AG09319 (cell line): ENCODE results near the gene SPATA32.

Experiments
- DNase-seq: peaks from one replicate; pipeline ENCODE4 v3.0.0-alpha.2; 2010; ENCODE audit warnings: low read depth; ENCODE audit errors: extremely low read depth
- CTCF ChIP-seq: IDR thresholded peaks from 2 replicates; pipeline ENCODE4 v1.5.1; 2011; ENCODE audit warnings: low read depth, mild to moderate bottlenecking, inconsistent platforms, low read length, moderate library complexity

The SPATA32 gene

GRCh38 chr17:45293413-45294211, 31.7 kb upstream of the SPATA32 start:
- TF ChIP-seq CTCF = peak; percentile 35
- peak; percentile 70 for DNase-seq

DNA sequence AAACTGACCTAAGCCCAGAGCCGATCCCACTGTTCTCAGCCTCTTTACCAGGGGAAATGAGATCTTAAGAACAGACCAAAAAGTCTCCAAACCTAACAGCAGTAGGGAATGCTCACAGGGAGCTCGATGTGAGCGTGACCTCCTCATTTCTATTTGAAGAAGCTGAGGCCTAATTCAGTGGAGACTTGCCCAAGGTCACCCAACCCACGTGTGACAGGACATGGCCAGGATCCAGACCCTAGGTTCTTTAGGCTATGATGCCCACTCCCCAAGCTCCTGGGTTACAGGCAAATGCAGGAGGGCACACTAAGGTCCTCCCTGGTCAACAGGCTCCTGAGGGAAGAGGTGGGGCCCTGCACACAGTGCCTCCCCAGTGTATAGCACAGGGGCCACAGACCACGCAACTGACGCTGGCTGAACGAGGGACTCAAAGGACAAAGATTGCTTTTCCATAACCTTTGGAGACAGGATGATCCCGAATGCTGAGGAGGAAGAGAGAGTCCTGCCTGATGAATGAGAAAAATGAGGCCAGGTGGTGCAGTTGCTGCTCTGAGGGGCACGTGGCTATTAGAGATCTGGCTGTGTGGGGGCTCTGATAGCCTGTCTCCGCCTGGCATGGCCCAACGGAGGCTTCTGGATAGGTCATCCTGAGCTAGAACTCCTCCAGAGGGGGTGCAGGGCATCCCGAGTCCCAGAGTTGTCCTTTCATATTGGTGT, 31.0 kb upstream of the SPATA32 start:
- DNase-seq = no peak
- TF ChIP-seq CTCF = no peak

- DNase-seq = no peak
Observed at GRCh38 chr17:45291171-45291805, 29.4 kb upstream of the SPATA32 start.

DNA sequence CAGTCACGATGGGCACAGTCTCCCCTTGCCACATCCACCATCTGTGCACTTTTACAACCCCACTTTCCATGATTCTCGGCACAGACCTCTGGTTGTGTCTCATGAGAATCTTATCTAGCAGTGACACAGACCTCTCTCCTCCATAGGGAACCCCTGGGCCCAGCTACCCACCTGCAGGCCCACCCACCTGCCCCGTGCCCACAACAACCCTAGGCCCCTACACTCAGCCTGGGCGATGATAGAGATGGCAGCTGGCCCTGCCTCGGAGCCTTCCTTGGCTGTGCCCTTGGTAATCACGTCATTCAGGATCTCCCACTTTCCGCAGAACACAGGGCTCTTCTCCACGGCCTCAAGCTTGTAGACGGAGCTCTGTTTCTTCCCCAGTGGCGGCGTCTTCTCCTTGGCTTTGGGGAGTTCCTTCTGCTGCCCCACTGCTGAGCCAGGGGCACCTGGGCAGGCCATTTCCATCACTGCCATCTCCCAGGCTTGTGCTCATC, 28.4 kb upstream of the SPATA32 start:
- TF ChIP-seq CTCF = no peak
- no peak for DNase-seq

More at GRCh38 chr17:45291171-45291805, 29.4 kb upstream of the SPATA32 start:
- TF ChIP-seq CTCF = no peak

DNA sequence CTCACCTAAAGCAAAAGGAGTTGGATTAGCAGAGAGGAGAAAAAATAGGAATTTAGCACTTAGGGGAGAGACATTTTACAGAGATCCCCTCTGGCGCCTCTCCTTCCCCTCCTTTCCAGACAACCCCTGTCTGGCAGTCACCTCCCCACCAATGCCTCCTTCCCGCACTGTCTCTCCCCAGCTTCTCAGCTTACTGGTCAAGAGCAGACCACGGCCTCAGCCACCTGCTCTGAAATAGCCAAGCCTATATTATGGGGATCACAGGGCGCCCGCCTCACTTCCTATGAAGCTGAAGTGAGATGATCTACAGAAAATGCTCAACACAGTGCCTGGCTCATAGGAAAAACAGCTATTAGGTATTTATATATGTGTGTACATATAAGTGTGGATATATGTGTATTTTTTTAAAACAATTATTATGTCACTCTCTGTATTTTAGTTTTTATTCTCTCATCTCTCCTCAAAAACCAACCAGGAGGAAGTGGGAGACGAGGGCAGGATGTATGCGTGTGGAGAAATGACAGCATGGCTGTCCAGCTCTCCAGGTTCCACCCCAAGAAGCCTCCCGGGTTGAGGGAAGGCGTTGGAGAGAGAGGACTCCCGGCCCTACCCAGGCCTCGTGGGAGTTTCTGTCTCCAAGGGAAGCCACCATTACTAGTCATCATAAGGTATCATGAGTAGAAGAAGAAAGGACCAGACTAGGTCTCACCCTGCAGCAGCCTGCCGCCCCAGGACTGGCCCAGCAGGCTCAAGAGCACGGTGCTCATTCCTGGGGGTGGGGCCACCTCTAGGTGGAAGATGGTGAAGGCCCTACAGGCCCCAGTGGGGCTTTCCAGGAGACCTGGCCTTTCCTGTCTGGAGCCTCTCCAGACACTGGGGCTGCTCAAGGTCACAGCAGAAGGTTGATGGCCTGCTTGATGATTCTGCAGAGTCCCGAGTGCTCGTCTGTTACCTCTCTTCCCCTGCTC, 27.7 kb upstream of the SPATA32 start:
- DNase-seq = no peak

DNA sequence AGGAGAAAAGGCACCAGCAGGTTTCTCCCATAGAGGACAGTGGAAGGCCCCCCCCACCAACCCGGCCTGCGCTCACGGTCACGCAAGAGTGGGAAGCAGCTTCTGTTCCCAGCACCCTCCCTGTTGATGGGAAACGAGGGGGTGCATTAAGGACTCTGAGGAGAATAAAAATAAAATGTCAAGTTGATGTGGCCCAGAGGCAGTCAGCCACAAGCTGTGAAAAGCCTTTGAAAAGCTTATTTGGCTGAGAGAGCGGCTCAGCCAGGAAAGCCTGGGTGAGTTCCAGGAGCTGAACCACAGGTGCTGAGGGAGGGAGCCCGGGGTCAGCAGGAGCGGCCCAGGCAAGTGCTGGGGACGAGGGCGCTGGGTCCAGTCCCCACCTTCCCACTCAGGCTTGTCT, 26.9 kb upstream of the SPATA32 start:
- no peak for DNase-seq
- TF ChIP-seq CTCF = no peak

More for the DNA sequence above, 27.7 kb upstream of the SPATA32 start:
- no peak for TF ChIP-seq CTCF
